ENCODE results near the gene POU4F2.

POU4F2 gene, protein sequence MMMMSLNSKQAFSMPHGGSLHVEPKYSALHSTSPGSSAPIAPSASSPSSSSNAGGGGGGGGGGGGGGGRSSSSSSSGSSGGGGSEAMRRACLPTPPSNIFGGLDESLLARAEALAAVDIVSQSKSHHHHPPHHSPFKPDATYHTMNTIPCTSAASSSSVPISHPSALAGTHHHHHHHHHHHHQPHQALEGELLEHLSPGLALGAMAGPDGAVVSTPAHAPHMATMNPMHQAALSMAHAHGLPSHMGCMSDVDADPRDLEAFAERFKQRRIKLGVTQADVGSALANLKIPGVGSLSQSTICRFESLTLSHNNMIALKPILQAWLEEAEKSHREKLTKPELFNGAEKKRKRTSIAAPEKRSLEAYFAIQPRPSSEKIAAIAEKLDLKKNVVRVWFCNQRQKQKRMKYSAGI

DNA sequence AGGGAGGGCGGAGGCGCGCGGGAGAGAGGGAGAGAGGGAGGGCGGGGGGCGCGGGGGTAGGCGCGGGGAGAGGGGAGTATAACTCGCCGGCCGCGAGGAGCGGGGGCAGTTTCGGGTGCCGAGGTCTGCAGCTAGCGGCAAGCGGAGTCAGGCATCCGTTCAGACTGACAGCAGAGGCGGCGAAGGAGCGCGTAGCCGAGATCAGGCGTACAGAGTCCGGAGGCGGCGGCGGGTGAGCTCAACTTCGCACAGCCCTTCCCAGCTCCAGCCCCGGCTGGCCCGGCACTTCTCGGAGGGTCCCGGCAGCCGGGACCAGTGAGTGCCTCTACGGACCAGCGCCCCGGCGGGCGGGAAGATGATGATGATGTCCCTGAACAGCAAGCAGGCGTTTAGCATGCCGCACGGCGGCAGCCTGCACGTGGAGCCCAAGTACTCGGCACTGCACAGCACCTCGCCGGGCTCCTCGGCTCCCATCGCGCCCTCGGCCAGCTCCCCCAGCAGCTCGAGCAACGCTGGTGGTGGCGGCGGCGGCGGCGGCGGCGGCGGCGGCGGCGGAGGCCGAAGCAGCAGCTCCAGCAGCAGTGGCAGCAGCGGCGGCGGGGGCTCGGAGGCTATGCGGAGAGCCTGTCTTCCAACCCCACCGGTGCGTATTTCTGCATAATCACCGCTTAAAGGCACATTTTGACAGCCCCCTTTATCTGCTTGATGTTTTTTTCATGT, at the start of gene POU4F2:
Gene POU4F2, plus strand, starts transcription at position 108 of the 720 bp plus-strand sequence. Its CDS starts 248 bp downstream, at position 356.
- Histone ChIP-seq H3K36me3 (replicated peaks) (no peaks in the 10 kb centered on the region), H3K27ac (no peak within 1 kb of the TSS), H3K27me3 (replicated peaks) (peaks cover 72% of the 10 kb centered on the region), H3K4me3 (ENCODE audit: low read depth, low read length) (peak within 1 kb of the TSS; percentile 20)
- no peak for TF ChIP-seq CTCF (IDR thresholded peaks at IDR 0.05; ENCODE audit: low read depth, low read length, missing control alignments)
- in situ Hi-C loops (cut with HindIII; ENCODE audit: low pct_ligation_motif_present, low sequenced_read_pairs) = no loop called here
- DNase-seq = no peak

DNA sequence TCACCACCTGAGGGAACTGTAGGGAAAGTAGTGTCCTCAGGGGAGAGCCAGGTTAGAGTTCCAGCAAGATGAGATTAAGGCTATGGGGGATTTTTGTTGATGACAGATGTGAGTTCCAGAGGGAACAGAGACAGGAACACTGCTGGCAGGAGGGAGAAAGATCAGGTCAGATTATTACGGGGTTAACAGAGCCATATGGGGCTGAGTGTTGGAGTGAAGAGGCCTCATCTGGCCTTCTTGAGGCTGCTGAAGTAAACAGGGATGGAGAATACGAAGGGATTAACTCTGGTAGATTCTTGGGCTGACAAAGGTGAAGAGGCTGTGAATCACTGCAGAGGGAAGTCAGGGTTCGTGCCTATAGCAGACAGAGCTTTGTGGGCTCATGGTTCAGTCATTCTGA, 47.9 kb upstream of the POU4F2 start:
- no peaks in the 10 kb centered on the region for H3K27me3 ChIP-seq (replicated peaks)
- TF ChIP-seq CTCF (IDR thresholded peaks at IDR 0.05; ENCODE audit: low read depth, low read length, missing control alignments) = no peak
- DNase-seq = no peak
- in situ Hi-C loops (cut with HindIII; ENCODE audit: low pct_ligation_motif_present, low sequenced_read_pairs) = no loop called here
- H3K27ac ChIP-seq = no peak overlapping the region
- H3K36me3 ChIP-seq (replicated peaks) = no peaks in the 10 kb centered on the region
- H3K4me3 ChIP-seq (ENCODE audit: low read depth, low read length) = no peak overlapping the region

DNA sequence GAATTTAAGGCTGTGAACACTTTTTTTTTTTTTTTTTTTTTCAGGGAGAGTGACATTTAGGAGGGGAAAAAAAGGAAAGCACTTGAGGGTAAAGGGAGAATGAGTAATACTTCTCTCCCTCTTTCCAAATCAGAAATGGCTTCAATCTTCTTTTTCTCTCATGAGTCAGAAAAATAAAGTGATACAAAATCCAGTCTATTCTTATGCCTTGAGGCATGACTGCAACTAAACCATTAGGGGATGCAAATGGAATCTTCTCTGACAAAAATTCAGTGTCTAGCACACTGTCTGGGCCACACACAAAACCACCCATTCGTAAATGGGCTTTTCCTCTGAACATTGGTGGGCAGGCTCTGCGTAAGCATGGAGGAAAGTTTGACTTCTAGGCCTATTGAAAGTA, 46.7 kb upstream of the POU4F2 start:
- no peak for DNase-seq
- Histone ChIP-seq H3K27me3 (replicated peaks) (no peaks in the 10 kb centered on the region), H3K4me3 (ENCODE audit: low read depth, low read length) (no peak overlapping the region), H3K27ac (no peak overlapping the region), H3K36me3 (replicated peaks) (no peaks in the 10 kb centered on the region)
- in situ Hi-C loops (cut with HindIII; ENCODE audit: low pct_ligation_motif_present, low sequenced_read_pairs) = no loop called here
- no peak for TF ChIP-seq CTCF (IDR thresholded peaks at IDR 0.05; ENCODE audit: low read depth, low read length, missing control alignments)

GRCh38 chr4:146632770-146633470, 5.8 kb upstream of the POU4F2 start:
- in situ Hi-C loops (cut with HindIII; ENCODE audit: low pct_ligation_motif_present, low sequenced_read_pairs) = no loop called here
- no peak overlapping the region for H3K27ac ChIP-seq
- no peak for TF ChIP-seq CTCF (IDR thresholded peaks at IDR 0.05; ENCODE audit: low read depth, low read length, missing control alignments)

GRCh38 chr4:146633471-146633800, 5.3 kb upstream of the POU4F2 start:
- no peak for DNase-seq
- Histone ChIP-seq H3K36me3 (replicated peaks) (no peaks in the 10 kb centered on the region), H3K27me3 (replicated peaks) (peaks cover 72% of the 10 kb centered on the region), H3K4me3 (ENCODE audit: low read depth, low read length) (no peak overlapping the region), H3K27ac (no peak overlapping the region)
- no peak for TF ChIP-seq CTCF (IDR thresholded peaks at IDR 0.05; ENCODE audit: low read depth, low read length, missing control alignments)
- in situ Hi-C loops (cut with HindIII; ENCODE audit: low pct_ligation_motif_present, low sequenced_read_pairs) = no loop called here

More at GRCh38 chr4:146632770-146633470, 5.8 kb upstream of the POU4F2 start:
- Histone ChIP-seq H3K27me3 (replicated peaks) (peaks cover 67% of the 10 kb centered on the region), H3K36me3 (replicated peaks) (no peaks in the 10 kb centered on the region), H3K4me3 (ENCODE audit: low read depth, low read length) (no peak overlapping the region)
- no peak for DNase-seq
